GM12878 (cell line): Measurements from ENCODE around the gene AMPH. TPM values are rescaled to one million over a fixed set of nuclear protein-coding genes. Genes with fewer than 3 reads are reported as not detected.

Source experiments
- ATAC-seq: fragments of 200-7000 bp; cut with Tn5 transposase; 3 replicates; pipeline ENCODE4 v1.9.1; 2020; ENCODE audit warnings: mild to moderate bottlenecking, moderate library complexity
- BruUV-seq: library from RNA; stranded (reverse); fragments of 400-500 nt; replicated peaks from 2 replicates; lab custom pipeline; 2021; lab: Mats Ljungman, UMichigan
- CTCF ChIA-PET: fragments of 300-600 bp; sonication (Branson Sonifier 250); formaldehyde crosslinking; extraction: SDS; loops from one replicate; lab custom pipeline; 2021; ENCODE audit warnings: inconsistent platforms; lab: Yijun Ruan, JAX
- POLR2A ChIA-PET: fragments of 350-600 bp; formaldehyde crosslinking; extraction: SDS; loops from one replicate; lab custom pipeline; 2021; ENCODE audit warnings: inconsistent platforms; lab: Charles Lee
- RAD21 ChIA-PET: fragments of 300-600 bp; sonication (Branson Sonifier 250); formaldehyde crosslinking; loops from one replicate; lab custom pipeline; 2023; ENCODE audit warnings: antibody characterized with exemption; ENCODE audit not compliant: unreplicated experiment; lab: Charles Lee
- SMC1A ChIA-PET: fragments of 300-600 bp; sonication (Branson Sonifier 250); formaldehyde crosslinking; loops from one replicate; lab custom pipeline; 2023; ENCODE audit not compliant: unreplicated experiment, uncharacterized antibody; lab: Charles Lee
- DNase-seq: peaks from one replicate; pipeline ENCODE4 v3.0.0-alpha.2; 2011; ENCODE audit warnings: low read depth, low spot score
- FAIRE-seq: peaks from 3 replicates; lab custom pipeline; 2011; peaks lifted over from hg19 to GRCh38; lab: Jason Lieb, UNC
- H2AFZ ChIP-seq: 2 replicates; pipeline ENCODE4 v1.6.0; 2011; ENCODE audit warnings: low read depth, low read length, control low read depth; ENCODE audit not compliant: control insufficient read depth
- H3K27ac ChIP-seq: 2 replicates; pipeline ENCODE4 v1.5.1; 2011; ENCODE audit warnings: control low read depth; ENCODE audit not compliant: control insufficient read depth, insufficient read depth
- H3K27me3 ChIP-seq, 2 experiments: replicated peaks in 1 of 2; 2 replicates each; pipeline versions ENCODE4 v1.6.0 to v1.6.1; 2011; ENCODE audit warnings: low read length in 1 of 2; ENCODE audit not compliant: control insufficient read depth in 2 of 2, insufficient read depth in 2 of 2
- H3K36me3 ChIP-seq, 2 experiments: 2 replicates each; pipeline ENCODE4 v1.5.1; 2011; ENCODE audit warnings: low read length in 1 of 2; ENCODE audit not compliant: control insufficient read depth in 2 of 2, insufficient read depth in 2 of 2
- H3K4me1 ChIP-seq: 2 replicates; pipeline ENCODE4 v1.6.1; 2011; ENCODE audit warnings: mild to moderate bottlenecking, low read length, moderate library complexity, mixed read lengths; ENCODE audit not compliant: control insufficient read depth, insufficient read depth
- H3K4me2 ChIP-seq: 2 replicates; pipeline ENCODE4 v1.6.0; 2011; ENCODE audit warnings: control low read depth; ENCODE audit not compliant: control insufficient read depth, insufficient read depth
- H3K4me3 ChIP-seq: fragments of 200-600 bp; sonication (generic); 2 replicates; pipeline ENCODE4 v1.5.1; 2016
- H3K79me2 ChIP-seq: 2 replicates; pipeline ENCODE4 v1.6.0; 2011; ENCODE audit warnings: low read length; ENCODE audit not compliant: control insufficient read depth, insufficient read depth
- H3K9ac ChIP-seq: 2 replicates; pipeline ENCODE4 v1.8.0; 2011; ENCODE audit warnings: low read length, control low read depth, mixed read lengths; ENCODE audit not compliant: control insufficient read depth, insufficient read depth
- H3K9me3 ChIP-seq: replicated peaks from 3 replicates; pipeline ENCODE4 v1.5.1; 2011; ENCODE audit warnings: mild to moderate bottlenecking, low read length; ENCODE audit not compliant: control insufficient read depth, insufficient read depth
- H4K20me1 ChIP-seq: 2 replicates; pipeline ENCODE4 v1.6.0; 2011; ENCODE audit not compliant: control insufficient read depth, insufficient read depth
- BCL11A ChIP-seq: IDR thresholded peaks from 2 replicates; pipeline ENCODE4 v1.6.1; 2011; ENCODE audit warnings: low read depth, low read length
- CEBPB ChIP-seq, 2 experiments: fragments of 150-350 bp in 1 of 2; IDR thresholded peaks; 2 replicates each; pipeline ENCODE4 v1.6.1; 2012 to 2014; ENCODE audit warnings: low read depth in 2 of 2, low read length in 2 of 2, borderline replicate concordance in 1 of 2, inconsistent platforms in 1 of 2
- EGR1 ChIP-seq, 2 experiments: IDR thresholded peaks; 1 replicate in 1 of 2; 2 replicates in 1 of 2; pipeline ENCODE4 v1.6.1; 2011 to 2012; ENCODE audit warnings: low read depth in 2 of 2, low read length in 2 of 2, borderline replicate concordance in 1 of 2, mild to moderate bottlenecking in 1 of 2, moderate library complexity in 1 of 2
- HCFC1 ChIP-seq: fragments of 150-350 bp; IDR thresholded peaks from 2 replicates; pipeline ENCODE4 v1.6.1; 2014; ENCODE audit warnings: low read length
- HDAC6 ChIP-seq: fragments of 200-600 bp; sonication (generic); IDR thresholded peaks from one replicate; pipeline ENCODE4 v1.8.0; 2017; ENCODE audit warnings: antibody characterized with exemption; ENCODE audit not compliant: unreplicated experiment
- JUNB ChIP-seq: IDR thresholded peaks from 2 replicates; pipeline ENCODE4 v1.6.1; 2016; ENCODE audit warnings: antibody characterized with exemption, mild to moderate bottlenecking
- LARP7 ChIP-seq: fragments of 450-650 bp; IDR thresholded peaks from 2 replicates; pipeline ENCODE4 v1.6.1; 2017; ENCODE audit warnings: mild to moderate bottlenecking
- MXI1 ChIP-seq: fragments of 150-350 bp; IDR thresholded peaks from 2 replicates; pipeline ENCODE4 v1.6.1; 2011; ENCODE audit warnings: low read depth, mild to moderate bottlenecking, inconsistent platforms, low read length, improper control_type of control experiment
- NBN ChIP-seq: fragments of 450-650 bp; IDR thresholded peaks from 2 replicates; pipeline ENCODE4 v1.6.1; 2016
- PML ChIP-seq: IDR thresholded peaks from 2 replicates; pipeline ENCODE4 v1.6.1; 2012; ENCODE audit warnings: low read length, inconsistent platforms
- POLR2AphosphoS2 ChIP-seq: IDR thresholded peaks from 2 replicates; pipeline ENCODE4 v1.6.1; 2011; ENCODE audit warnings: low read depth, mild to moderate bottlenecking, low read length, improper control_type of control experiment, moderate library complexity
- RCOR1 ChIP-seq: conservative IDR thresholded peaks from 2 replicates; pipeline ENCODE4 v1.6.1; 2012; ENCODE audit warnings: low read depth, low read length, improper control_type of control experiment
- SREBF2 ChIP-seq: IDR thresholded peaks from 2 replicates; pipeline ENCODE4 v1.6.1; 2012; ENCODE audit warnings: mild to moderate bottlenecking, low read length
- TAF1 ChIP-seq: IDR thresholded peaks from 2 replicates; pipeline ENCODE4 v1.6.1; 2011; ENCODE audit warnings: mild to moderate bottlenecking, low read depth, low read length, borderline replicate concordance
- TCF12 ChIP-seq: IDR thresholded peaks from 2 replicates; pipeline ENCODE4 v1.6.1; 2011; ENCODE audit warnings: low read depth, mild to moderate bottlenecking, low read length
- YBX1 ChIP-seq: fragments of 450-650 bp; IDR thresholded peaks from 2 replicates; pipeline ENCODE4 v1.6.1; 2016; ENCODE audit warnings: antibody characterized with exemption
- ZNF274 ChIP-seq: IDR thresholded peaks from one replicate; pipeline ENCODE4 v1.8.0; 2011; ENCODE audit not compliant: insufficient read length, insufficient read depth
- WGBS: methylation state at CpG from one replicate; pipeline ENCODE4 v1.1.6; 2016; ENCODE audit warnings: low lambda C conversion rate; ENCODE audit not compliant: insufficient replicate concordance, insufficient coverage; ENCODE audit errors: missing lambda C conversion rate; 5-methylcytosine and 5-hydroxymethylcytosine counted together
- in situ Hi-C: fragments of 300-500 bp; cut with MboI; formaldehyde crosslinking; loops from 9 replicates; pipeline ENCODE4 v1.14.3; 2018; ENCODE audit warnings: mixed read lengths
- intact Hi-C: fragments of 100-400 bp; cut with micrococcal nuclease; formaldehyde crosslinking; loops from one replicate; pipeline ENCODE4 v1.14.2; 2022; ENCODE audit not compliant: unreplicated experiment
- polyA plus RNA-seq, 11 experiments: library from polyadenylated mRNA; depleted of rRNA in 4 of 11; unstranded in 6 of 11; stranded (reverse) in 5 of 11; fragments of >200 nt; fragmentation: Nextera tagmentation in 4 of 11; fragmentation: Illumina TruSeq in 1 of 11; extraction: Ambion mirVana in 4 of 11; extraction: Trizol in 1 of 11; gene quantifications; 1 replicate in 1 of 11; 2 replicates in 10 of 11; pipeline versions ENCODE4 v1.2.1 to v1.2.3, GENCODE V29; 2011 to 2016; ENCODE audit warnings: inconsistent platforms in 2 of 11, missing spikeins in 2 of 11, low read depth in 1 of 11
- total RNA-seq, 4 experiments: library from RNA; depleted of rRNA in 3 of 4; stranded (reverse); fragments of >200 nt in 3 of 4; fragmentation: Illumina TruSeq in 1 of 4; extraction: Trizol in 1 of 4; gene quantifications; 2 replicates each; pipeline versions ENCODE4 v1.2.1 to v1.2.3, GENCODE V29; 2013 to 2021
- TF ChIP-seq, protein P1 (sequence below): fragments of 450-650 bp; IDR thresholded peaks from 2 replicates; pipeline ENCODE4 v1.6.1; 2017; ENCODE audit warnings: mild to moderate bottlenecking, low read depth, inconsistent platforms; ENCODE audit not compliant: poor library complexity, severe bottlenecking
- TF ChIP-seq, protein P2 (sequence below): fragments of 450-650 bp; IDR thresholded peaks from 2 replicates; pipeline ENCODE4 v1.6.1; 2018; ENCODE audit warnings: borderline replicate concordance, mild to moderate bottlenecking; ENCODE audit not compliant: partially characterized antibody
- TF ChIP-seq, protein P3 (sequence below): fragments of 450-650 bp; IDR thresholded peaks from 2 replicates; pipeline ENCODE4 v1.6.1; 2014; ENCODE audit warnings: mild to moderate bottlenecking

Gene AMPH
- total and polyA plus RNA-seq, 10 of the 15 experiments (the other 5 are each of a cell fraction or from before 2014, with no cell fraction given): 0.03 to 0.24 (median 0.08) TPM; not detected in 2

DNA sequence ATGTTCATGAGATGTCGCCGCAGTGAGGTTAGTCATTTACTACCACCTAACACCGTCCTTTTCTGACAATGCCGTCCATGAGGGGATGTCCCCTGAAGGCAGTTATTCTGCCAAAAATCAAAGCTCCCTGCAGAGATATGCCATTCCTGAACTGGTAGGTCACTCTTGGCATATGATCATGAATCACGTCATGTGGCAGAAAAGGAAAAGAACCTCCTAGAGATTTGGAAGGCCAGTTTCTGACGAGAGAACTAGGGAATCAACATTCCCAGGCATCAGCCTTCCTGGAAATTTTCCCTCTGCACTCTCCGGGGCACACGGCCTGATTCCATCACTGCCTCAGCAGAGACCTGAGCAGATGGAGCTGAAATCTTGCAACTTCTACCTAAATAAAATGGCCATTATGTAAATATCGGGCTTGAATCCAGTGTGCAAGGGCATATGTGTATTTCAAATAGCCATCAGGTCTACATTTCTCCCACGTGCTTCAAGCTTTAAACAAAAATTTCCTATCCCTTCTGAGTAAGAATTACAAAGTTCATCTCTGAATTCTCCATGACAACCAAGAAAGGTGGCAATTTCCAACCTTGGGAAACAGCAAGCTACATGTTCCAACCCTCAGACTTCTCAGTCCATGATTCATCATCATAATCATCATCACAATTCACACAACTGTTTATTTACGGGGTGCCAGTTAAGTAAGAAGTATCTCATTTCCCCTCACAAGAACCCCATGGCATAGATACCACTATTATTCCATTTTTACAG, 46.5 kb downstream of the AMPH start:
- Histone ChIP-seq H3K4me2 (no peak overlapping the region), H2AFZ (no peak overlapping the region), H3K27ac (no peak overlapping the region), H3K4me1 (no peaks in the 10 kb centered on the region), H3K4me3 (no peak overlapping the region), H3K27me3 (peaks cover 0 to 4% of the 10 kb centered on the region in 2 experiments; a peak in 2 of 4 replicates), H4K20me1 (no peaks in the 10 kb centered on the region), H3K9ac (no peak overlapping the region), H3K79me2 (no peaks in the 10 kb centered on the region), H3K36me3 (no peaks in the 10 kb centered on the region), H3K9me3 (no peaks in the 10 kb centered on the region)
- no peak for ATAC-seq
- POLR2A ChIA-PET: no interaction called here
- intact Hi-C loops: no loop called here
- BruUV-seq: no TSS peak
- RAD21 ChIA-PET: no interaction called here
- SMC1A ChIA-PET: no interaction called here
- no peak for DNase-seq
- no peak for FAIRE-seq
- in situ Hi-C loops: no loop called here
- CTCF ChIA-PET: no interaction called here
- 25% methylated on average over 11 of the region's 11 CpGs for WGBS
- TF ChIP-seq RCOR1: no peak
- no peak for TF ChIP-seq EGR1 (IDR thresholded peaks at IDR 0.05; ENCODE audit: borderline replicate concordance in 1 of 2, low read depth in 2 of 2, low read length in 2 of 2)
- TF ChIP-seq TAF1: no peak
- no peak for TF ChIP-seq LARP7
- TF ChIP-seq HDAC6: no peak
- TF ChIP-seq POLR2AphosphoS2: no peak
- no peak for TF ChIP-seq CEBPB (IDR thresholded peaks at IDR 0.05; ENCODE audit: borderline replicate concordance in 1 of 2, low read depth in 2 of 2, low read length in 2 of 2)
- no peak for TF ChIP-seq ZNF274
- no peak for TF ChIP-seq SREBF2
- TF ChIP-seq YBX1: no peak
- TF ChIP-seq, protein P1, sequence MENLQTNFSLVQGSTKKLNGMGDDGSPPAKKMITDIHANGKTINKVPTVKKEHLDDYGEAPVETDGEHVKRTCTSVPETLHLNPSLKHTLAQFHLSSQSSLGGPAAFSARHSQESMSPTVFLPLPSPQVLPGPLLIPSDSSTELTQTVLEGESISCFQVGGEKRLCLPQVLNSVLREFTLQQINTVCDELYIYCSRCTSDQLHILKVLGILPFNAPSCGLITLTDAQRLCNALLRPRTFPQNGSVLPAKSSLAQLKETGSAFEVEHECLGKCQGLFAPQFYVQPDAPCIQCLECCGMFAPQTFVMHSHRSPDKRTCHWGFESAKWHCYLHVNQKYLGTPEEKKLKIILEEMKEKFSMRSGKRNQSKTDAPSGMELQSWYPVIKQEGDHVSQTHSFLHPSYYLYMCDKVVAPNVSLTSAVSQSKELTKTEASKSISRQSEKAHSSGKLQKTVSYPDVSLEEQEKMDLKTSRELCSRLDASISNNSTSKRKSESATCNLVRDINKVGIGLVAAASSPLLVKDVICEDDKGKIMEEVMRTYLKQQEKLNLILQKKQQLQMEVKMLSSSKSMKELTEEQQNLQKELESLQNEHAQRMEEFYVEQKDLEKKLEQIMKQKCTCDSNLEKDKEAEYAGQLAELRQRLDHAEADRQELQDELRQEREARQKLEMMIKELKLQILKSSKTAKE: no peak
- TF ChIP-seq NBN: no peak
- TF ChIP-seq PML: no peak
- no peak for TF ChIP-seq BCL11A
- no peak for TF ChIP-seq JUNB
- TF ChIP-seq HCFC1: no peak
- TF ChIP-seq, protein P2, sequence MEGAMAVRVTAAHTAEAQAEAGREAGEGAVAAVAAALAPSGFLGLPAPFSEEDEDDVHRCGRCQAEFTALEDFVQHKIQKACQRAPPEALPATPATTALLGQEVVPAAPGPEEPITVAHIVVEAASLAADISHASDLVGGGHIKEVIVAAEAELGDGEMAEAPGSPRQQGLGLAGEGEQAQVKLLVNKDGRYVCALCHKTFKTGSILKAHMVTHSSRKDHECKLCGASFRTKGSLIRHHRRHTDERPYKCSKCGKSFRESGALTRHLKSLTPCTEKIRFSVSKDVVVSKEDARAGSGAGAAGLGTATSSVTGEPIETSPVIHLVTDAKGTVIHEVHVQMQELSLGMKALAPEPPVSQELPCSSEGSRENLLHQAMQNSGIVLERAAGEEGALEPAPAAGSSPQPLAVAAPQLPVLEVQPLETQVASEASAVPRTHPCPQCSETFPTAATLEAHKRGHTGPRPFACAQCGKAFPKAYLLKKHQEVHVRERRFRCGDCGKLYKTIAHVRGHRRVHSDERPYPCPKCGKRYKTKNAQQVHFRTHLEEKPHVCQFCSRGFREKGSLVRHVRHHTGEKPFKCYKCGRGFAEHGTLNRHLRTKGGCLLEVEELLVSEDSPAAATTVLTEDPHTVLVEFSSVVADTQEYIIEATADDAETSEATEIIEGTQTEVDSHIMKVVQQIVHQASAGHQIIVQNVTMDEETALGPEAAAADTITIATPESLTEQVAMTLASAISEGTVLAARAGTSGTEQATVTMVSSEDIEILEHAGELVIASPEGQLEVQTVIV: no peak
- TF ChIP-seq MXI1: no peak
- TF ChIP-seq, protein P3, sequence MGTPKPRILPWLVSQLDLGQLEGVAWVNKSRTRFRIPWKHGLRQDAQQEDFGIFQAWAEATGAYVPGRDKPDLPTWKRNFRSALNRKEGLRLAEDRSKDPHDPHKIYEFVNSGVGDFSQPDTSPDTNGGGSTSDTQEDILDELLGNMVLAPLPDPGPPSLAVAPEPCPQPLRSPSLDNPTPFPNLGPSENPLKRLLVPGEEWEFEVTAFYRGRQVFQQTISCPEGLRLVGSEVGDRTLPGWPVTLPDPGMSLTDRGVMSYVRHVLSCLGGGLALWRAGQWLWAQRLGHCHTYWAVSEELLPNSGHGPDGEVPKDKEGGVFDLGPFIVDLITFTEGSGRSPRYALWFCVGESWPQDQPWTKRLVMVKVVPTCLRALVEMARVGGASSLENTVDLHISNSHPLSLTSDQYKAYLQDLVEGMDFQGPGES: no peak
- TF ChIP-seq TCF12: no peak
